Fibroblast of peridontal ligament (primary cell): ENCODE results near the gene TSPO.
"Not testable (repeated sequence)": the region's sequence is repeated elsewhere in the genome, so short reads cannot be mapped to it uniquely, and the experiment has no call there.

ENCODE experiments used
- DNase-seq: peaks from one replicate; pipeline ENCODE4 v3.0.0-alpha.2; 2010; ENCODE audit errors: extremely low read depth

TSPO gene

DNA sequence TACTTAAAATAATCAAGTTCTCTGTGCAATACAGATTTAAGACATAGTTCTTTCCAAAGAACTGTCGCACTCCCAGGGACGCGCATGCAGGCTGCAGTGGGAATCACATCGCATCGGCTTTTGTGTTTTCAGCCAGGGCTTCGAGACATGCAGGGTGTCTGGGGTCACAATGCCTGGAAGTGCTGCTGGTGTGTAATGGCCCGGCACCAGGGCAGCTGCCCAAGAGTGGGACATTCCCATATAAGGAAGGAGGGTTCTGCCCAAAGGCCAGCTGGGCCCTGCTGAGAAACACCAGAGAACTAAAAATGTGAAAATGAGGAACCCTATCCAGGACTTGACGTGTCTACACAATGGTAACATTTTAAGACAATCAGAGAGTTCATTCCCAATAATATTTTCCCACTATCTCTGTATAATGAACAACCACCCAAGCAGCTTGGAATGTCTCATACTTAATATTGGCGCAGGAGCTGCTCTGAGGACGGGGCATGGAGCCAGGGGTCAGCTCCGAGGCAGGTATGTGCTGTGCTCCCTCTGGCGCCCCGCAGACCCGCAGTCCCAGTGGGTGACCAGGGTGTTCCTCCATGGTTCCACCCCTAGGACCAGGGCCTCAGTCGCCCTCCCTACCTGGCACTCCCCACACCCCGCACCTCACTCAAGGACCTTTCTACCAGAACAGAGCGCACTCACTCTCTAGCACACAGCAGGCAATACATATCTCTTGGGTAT, 19.4 kb upstream of the TSPO start:
- no peak for DNase-seq

DNA sequence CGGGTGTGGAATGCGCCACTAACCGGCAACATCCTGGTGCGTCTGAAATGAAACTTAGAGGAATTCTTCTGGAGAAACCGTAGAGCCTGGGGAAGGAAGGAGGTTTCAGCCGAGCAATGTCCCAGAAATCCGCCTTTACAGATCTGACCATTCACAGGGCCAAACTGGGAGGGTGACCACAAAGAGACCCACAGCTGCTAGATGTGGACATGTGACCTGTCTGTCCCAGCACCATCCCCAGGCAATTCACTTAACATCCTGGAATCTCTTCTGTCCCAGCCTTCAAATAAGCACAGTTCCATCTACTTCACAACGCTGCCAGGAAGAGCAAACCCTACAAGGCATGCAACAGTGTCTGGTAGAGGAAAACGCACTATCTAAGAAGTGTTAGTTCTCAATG, 18.0 kb upstream of the TSPO start:
- no peak for DNase-seq

DNA sequence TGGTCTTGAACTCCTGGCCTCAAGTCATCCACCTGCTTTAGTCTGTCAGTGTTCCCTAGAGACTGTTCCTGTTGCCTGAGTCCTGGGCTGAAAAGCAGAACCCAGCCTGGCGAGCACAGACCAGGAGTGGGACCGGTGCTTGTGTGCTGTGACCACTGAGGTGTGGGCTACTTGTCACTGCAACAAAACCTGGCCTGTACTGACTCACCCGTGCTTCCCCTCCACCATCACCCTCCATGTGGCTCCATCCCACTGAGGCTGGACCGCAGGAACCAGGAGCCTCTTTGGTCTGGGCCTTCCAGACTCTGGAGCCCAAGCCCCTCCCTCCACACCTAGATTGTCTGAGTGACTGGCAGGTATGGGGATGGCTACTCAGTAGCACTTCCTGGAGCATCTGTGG, 16.8 kb upstream of the TSPO start:
- no peak for DNase-seq

DNA sequence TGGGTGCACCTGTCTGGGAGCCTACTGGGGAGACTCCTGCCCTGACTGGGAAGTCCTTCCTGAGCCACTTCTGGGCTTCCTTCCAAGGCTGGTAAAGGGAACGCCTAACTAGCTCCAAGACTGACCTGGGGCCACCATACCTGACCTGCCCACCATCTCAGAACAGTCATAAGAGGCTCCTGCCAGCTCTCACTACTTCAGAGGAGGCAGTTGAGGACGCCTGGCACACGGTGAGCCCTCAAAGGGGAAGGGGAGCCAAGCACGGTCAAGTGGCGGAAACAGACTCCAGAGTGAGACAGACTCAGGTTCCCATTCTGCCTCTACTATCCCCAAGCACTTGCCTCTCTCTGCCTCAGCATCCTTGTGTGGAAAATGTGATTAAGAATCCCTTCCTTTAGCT, 15.8 kb upstream of the TSPO start:
- DNase-seq = no peak

DNA sequence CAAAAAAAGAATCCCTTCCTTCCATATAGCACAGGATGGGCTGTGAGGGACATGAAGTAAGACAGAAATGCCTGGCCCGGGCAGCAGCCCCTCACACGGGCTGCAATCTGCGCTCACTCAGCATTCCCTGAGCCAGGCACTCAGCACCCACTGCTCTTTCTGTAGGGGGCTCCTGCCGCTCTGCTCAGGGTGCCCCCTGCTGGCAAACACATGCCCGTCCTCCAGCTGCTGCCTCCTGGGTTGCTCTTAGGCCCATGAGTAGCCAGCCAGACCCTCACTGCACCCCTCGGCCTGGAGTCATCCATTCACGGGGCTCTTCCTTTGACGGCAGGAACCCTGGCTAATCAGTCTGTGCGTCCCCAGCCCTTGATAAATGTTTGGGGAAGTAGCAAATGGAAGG, 15.1 kb upstream of the TSPO start:
- DNase-seq = peak; percentile 8

DNA sequence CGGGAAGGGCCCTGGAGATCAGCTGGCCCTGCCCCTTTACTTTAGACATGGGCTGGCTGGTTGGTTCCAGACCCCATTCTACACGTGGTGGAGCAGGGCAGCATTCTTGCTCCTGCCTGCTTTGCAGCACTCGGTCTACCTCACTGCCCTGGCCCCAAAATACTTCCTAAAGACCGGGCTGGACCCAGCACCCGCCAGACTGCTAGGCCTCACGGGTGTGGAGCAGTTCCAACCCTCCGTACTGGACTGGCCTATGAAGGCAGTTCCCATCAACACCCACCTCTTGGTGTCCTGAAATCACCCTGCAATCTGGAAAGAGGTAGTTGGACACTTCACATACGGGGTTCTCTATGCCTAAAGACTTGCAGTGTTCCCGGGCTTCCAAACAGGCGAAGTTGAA, 14.6 kb upstream of the TSPO start:
- DNase-seq = no peak

DNA sequence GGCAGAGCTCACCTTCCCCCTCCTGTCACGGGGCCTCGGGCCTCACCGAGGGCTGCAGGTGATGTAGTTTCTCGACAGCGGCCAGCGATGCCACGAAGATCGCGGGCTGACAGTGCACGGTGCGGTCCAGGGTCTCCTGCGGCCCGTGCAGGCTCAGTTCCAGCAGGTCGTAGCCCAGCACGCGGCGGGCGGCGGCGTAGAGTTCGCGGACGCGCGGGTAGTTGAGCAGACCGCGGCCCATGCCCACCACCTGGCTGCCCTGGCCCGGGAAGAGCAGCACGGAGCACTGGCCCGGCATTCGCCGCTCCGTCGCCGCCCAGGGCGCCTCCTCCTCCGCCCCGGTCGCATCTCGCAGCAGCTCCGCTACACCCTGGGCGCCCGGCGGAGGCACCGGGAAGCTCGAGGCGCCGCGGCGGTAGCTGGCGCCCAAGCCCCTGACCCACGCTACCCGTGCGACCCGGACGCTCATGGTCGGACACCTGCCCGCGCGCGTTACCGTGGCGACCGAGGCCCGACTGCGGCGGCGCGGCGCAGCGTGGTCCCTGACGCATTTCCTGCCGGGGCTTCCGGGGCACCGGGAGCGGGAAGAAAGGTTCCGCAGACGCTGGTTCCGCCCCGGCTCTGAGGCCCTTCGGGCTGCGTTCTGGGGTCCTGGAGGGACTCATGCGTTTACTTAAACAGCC, 8.3 kb upstream of the TSPO start, which contains the start of gene MCAT:
Gene MCAT (minus strand): TSS at position 519 of the 683 bp plus-strand sequence. CDS start 50 bp downstream, at position 469.
- DNase-seq = peak; percentile 64

DNA sequence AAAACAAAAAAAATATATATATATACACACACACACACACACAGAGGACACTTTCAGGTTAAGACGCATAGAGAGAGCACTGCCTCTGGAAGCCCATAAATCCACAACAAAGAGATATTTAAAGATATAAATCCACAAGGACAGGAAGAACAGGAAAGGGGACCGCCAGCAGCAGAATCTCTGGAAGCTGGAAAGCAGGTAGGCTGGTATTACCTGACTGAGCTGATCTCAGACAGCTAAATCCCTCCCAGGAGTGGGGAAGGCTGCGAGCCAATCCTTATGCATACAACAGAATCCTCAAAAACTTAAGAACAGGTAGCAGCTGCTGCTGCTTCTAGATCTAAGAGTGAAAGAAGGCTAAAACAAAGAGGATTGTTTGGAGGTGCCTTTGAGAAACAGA, 6.4 kb upstream of the TSPO start:
- DNase-seq = no peak

DNA sequence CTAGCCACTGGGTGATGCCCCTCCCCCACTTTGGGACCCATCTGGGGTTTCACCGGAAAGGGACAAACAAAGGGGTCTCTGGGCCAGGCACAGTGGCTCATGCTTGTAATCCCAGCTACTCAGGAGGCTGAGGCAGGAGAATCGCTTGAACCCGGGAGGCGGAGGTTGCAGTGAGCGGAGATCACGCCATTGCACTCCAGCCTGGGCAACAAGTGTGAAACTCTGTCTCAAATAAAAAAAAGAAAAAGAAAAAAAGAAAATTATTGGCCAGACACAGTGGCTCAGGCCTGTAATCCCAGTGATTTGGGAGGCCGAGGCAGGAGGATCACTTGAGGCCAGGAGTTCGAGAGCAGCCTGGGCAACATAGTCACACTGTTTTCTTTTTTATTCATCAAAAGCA, 6.0 kb upstream of the TSPO start:
- DNase-seq = not testable (repeated sequence)

DNA sequence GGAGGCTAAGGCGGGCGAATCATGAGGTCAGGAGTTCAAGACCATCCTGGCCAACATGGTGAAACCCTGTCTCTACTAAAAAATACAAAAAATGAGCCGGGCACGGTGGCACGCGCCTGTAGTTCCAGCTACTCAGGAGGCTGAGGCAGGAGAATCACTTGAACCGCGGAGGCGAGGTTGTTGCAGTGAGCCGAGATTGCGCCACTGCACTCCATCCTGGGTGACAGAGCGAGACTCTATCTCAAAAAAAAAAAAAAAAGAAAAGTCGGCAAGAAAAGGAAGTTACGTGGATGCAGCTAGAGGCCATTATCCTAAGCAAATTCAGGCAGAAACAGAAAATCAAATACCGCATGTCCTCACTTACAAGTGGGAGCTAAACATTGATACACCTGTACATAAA, 5.0 kb upstream of the TSPO start:
- not testable (repeated sequence) for DNase-seq

DNA sequence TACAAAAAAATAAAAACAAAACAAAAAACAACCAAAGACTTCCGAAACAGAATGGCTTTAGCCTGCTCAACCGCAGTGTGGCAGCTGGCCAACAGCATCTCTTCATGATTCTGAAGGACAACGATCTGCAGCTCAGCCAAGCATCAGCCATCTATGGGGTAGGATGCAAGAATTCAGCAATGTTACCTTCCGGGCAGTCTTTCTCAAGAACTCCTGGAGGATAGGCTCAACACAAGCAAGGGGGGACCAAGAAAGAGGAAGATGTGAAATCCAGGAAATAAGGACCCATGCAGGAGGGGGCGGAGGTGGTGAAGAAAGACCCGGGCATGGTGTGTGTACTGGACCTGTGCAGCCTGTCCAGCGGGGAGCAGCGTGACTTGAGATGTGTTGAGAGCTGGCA, 3.5 kb upstream of the TSPO start:
- DNase-seq = no peak

DNA sequence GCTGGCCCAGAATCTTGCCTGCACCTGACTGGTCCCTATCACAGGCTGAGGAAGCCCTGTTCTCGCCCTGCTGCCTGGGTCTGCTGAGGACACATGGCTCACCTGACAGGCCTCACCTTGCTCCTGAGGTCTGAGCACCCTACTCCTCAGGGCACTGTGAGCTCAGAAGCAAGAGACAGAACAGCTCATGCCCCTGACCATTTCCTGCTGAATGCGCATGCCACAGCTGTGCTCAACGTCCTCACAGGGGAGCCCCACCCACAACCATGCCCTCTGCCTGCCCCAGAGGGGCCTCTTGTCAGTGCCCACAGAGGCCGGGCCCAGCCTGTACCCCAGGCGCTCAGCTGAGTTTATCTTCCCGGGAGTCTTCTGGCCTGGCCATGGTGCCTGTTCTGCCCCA, 2.8 kb upstream of the TSPO start:
- no peak for DNase-seq

DNA sequence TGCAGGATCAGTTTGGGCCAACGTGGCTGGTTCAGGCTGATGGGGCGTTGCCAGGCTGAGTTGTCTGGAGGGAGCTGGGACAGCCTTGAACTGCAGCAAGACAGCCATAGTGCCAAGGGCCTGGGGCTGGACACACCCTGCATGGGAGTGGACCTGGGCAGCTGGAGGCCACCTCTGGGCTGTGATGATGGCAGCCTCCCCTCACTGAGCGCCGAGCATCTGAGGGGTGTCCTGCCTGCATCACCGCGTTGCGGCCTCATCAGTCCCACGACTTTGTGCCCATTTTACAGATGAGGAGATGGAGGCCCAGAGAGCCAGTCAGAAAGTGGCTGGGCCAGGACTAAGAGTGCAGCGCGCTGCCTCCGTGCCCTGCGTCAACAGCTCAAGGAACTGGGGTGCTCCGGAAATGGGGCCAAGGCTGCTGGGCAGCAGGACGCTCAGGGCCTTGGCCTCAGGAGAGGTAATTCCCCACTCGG, 590 bp upstream of the TSPO start:
- no peak for DNase-seq

DNA sequence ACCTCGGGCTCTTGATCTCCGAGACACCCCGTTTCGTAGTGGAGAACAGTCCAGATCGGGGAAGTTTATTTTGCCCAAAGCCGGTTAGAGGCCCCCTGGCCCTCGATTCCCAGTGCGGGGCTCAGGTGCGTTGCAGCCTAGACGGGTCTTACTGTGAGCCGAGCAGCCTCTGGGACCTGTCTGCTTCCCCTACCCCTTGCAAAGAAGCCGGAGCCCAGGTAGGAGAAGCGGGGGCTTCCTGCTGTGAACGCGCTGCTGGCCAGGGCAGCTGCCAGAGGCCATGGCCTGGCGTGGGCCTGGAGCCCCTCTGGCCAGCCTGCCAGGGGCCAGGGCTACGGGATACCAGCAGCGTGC, 621 bp downstream of the TSPO start:
- DNase-seq = no peak

DNA sequence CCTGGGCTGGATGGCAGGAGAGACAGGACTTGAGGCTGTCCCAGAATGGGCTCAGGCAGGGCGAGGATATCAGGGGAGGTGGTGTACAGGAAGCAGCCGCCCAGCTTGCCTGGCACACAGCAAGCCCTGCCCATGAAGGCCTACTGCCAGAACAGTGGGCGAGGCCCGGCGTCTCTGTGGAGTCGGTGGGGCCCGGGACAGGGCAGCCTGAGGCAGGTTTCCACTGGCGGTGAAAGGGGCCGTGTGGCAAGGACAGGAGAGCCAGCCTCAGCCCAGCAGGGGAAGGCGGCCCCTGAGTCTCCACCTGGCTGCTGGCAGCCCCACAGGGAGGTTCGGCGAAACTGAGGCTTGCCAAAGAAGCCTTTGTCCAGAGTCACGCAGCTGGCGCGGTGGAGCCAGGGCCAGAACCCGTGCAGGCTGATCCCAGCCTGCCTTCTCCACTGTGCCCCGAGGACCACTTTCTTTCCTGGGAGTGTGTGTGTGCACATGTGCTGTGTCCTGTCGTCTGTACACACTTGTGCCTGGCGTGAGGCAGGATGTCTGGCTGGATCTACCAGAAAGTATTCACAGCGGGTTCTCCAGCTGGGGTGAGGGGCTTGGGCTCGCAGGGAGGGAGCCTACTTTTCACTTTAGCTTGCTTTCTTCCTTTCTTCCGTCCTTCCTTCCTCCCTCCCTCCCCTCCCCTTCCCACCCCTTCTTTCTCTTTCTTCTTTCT, 1.2 kb downstream of the TSPO start:
- peak; percentile 51 for DNase-seq

DNA sequence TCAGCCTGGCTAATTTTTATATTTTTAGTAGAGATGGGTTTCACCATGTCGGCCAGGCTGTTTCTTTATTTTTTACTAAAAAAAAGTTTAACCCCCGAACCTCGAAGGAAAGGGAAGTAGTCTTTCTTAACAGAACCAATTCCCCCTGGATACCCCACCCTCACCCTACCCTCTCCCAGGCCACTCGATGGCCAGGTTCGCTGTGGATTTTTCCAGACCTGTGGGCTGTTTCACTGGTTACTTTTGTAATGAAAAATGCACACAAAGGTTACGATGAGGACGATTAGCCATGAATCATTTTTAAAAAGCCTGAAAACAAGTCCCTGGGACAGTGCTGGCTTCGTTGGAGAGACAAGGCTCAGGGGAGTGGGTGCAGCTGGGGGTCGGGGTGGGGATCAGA, 2.5 kb downstream of the TSPO start:
- DNase-seq = no peak

DNA sequence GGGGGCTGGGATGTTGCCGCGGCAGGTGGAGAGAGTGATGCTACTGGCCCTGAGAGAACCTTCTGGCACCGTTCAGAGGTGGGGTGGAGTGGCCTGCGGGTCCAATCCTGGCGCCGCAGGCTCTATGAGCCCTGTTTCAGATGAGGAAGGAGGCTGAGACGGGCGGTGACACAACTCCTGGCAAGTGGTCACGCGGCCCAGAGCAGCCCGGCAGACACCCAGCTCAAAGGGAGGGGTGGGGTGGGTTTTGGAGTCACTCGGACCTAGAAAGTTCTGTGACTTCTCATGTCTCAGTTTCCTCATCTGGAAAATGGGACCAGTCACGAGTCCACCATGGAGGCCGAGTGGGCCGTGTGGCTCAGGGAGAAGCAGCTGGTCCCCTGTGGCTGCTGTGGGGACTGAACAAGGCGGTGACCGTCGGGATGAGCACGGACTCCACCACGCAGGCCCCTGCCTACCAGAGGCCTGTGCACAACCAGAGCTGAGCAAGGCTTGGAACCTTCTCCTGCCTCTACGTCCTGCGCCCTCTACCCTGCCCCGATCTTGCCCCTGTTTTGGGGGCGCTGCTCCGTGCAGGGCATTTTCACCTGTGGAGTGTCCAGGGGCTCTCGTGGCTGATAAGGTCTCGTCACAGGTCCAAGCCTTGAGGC, 3.7 kb downstream of the TSPO start:
- no peak for DNase-seq

DNA sequence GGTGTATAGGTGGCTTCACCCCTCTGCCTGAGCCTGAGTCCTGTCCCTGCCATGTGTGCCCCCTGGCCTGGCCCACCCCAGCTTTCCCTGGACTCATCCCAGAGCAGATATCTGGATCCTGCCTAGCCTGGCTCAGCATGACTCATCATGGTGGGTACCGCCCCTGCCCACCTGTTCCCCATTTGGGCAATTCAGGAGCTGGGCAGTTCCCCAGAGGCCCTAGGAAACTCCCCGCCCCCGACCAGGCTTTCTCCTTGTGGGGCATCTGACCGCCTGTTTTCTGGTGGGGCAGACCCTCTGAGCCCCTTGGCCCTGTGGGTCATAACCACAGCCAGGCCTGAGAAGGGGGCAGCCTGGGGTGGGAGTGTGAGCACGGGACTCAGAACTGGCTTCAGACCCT, 4.4 kb downstream of the TSPO start:
- DNase-seq = no peak

DNA sequence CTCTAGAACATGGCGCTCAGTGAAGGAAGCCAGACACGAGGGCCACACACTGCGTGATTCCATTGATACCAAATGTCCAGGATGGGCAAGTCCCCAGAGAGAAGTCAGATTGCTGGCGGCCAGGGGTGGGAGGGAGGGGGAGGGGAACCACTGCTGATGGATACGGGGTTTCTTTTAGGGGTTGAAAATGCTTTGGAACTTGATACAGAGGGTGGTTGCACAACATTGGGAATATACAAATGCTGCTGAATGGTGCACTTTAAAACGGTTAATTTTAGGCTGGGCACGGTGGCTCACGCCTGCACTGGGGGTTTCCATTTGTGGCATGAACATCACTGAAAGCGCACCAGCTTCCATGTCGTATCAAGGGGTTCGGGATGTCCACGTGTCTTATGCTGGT, 5.1 kb downstream of the TSPO start:
- no peak for DNase-seq

DNA sequence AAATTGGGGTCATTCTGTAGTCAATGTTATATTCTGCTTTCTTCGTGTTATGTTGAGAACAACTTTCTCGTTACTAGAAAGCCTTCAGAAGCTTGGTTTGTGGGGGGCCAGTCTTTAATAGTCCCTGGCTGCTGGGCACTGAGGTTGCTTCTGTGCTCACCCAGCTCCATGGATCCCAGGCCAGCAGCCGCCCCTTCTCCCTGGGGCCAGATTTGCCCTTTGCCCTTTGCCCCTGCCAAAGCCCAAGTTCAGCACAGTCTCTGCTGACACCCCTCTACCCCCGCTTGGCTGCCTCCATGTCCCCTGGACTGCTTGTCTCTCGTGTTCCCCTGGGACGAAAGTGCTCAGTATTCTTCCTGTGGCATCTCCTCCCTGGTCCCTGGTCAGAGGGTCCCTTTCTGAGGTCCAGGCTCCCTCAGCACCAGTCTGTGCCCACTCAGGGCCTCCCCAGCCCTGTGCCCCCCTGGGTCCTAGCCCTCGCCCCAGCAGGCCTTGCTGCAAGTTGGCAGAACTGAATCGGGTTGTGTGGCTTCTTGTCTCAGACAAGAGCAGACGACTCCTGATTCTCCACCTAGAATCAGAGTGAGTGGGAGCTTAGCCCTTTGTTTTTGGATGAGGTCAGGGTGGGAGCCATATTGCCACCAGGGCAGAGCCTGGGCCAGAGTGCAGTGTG, 6.7 kb downstream of the TSPO start:
- no peak for DNase-seq

DNA sequence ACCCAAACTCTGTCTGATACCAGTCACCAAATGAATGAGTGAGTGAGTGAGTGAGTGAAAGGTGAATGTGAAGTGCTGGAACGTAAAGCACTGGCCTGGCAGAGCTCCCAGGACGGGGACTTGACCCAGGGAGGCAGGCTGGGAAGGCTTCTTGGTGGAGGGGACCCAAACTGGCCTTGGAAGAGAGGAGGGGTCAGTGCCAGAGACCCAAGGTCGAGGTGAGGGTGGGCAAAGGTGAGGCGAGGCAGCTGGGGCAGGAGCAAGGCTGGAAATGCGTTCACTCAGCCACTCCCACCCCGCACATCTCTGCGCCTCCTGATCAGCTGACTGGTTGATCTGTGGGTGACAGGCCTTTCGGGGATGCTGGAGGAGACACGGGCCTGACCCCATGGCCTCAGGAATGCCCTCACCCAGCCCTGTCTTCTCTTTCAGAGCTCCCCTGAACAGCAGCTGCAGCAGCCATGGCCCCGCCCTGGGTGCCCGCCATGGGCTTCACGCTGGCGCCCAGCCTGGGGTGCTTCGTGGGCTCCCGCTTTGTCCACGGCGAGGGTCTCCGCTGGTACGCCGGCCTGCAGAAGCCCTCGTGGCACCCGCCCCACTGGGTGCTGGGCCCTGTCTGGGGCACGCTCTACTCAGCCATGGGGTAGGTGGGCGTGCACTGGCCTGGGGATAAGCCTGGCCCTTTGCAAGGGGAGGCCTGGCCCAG, 7.6 kb downstream of the TSPO start:
- DNase-seq = no peak
